GM23338 (cell line): ENCODE results near the gene GGT7.

ENCODE experiments used
- CREB1 ChIP-seq: fragments of 250-450 bp; sonication (Bioruptor Pico); IDR thresholded peaks from 2 replicates; pipeline ENCODE4 v1.5.0; 2020; ENCODE audit warnings: low read depth, mild to moderate bottlenecking, moderate library complexity
- CTCF ChIP-seq, 2 experiments: fragments of 200-600 bp in 1 of 2; sonication (generic) in 1 of 2; conservative IDR thresholded peaks; 2 replicates each; pipeline versions ENCODE4 v1.5.1 to v1.6.1; 2016 to 2017; ENCODE audit warnings: antibody characterized with exemption in 2 of 2, low read depth in 2 of 2, mild to moderate bottlenecking in 2 of 2, moderate library complexity in 1 of 2
- EZH2 ChIP-seq: fragments of 200-600 bp; sonication (generic); IDR thresholded peaks from one replicate; pipeline ENCODE4 v1.8.0; 2017; ENCODE audit warnings: antibody characterized with exemption, mild to moderate bottlenecking, low read depth; ENCODE audit not compliant: unreplicated experiment
- EZH2phosphoT487 ChIP-seq: fragments of 200-600 bp; sonication (generic); IDR thresholded peaks from one replicate; pipeline ENCODE4 v1.8.1; 2018; ENCODE audit warnings: antibody characterized with exemption; ENCODE audit not compliant: unreplicated experiment
- JUNB ChIP-seq: IDR thresholded peaks from one replicate; pipeline ENCODE4 v1.6.1; 2016; ENCODE audit warnings: antibody characterized with exemption; ENCODE audit not compliant: unreplicated experiment
- POLR2AphosphoS5 ChIP-seq: IDR thresholded peaks from 2 replicates; pipeline ENCODE4 v1.6.1; 2016; ENCODE audit warnings: antibody characterized with exemption, low read depth
- REST ChIP-seq: IDR thresholded peaks from one replicate; pipeline ENCODE4 v1.6.1; 2018; ENCODE audit warnings: antibody characterized with exemption; ENCODE audit not compliant: unreplicated experiment
- STAT1 ChIP-seq: IDR thresholded peaks from one replicate; pipeline ENCODE4 v1.6.1; 2016; ENCODE audit warnings: antibody characterized with exemption; ENCODE audit not compliant: unreplicated experiment

DNA sequence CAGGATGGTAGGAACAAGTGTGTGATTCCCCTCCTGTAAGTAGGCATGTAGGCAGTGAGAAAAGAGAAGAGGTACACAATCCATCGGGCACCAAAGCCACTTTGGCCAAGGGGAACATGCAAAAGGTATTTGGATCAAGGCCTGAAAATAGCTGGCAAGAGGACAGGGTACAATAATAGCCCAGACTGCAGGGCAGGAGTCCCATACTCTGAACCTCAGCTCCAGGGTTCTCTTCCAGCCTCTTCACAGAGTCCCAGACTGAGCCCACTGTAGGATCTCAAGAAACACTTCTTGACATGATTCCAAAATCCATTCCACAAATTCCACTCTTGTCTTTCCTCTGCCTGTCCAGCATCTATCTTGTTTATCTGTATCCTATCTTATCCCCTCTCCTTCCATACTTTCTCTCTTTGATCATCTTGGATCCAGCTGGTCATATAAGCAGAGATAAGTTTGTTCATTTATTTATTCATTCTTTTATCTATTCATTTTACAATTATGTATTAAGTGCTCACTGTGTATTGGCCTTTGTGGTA is 23.5 kb upstream of the GGT7 start:
- TF ChIP-seq CTCF (conservative IDR thresholded peaks at IDR 0.05; ENCODE audit: low read depth in 2 of 2) (no peak), REST (no peak), EZH2 (no peak), EZH2phosphoT487 (no peak), POLR2AphosphoS5 (no peak), CREB1 (no peak), JUNB (no peak), STAT1 (no peak)
